ENCODE results near the gene PLCB3. TPM values are rescaled to one million over a fixed set of nuclear protein-coding genes. Genes with fewer than 3 reads are reported as not detected.

Gene PLCB3
- total RNA-seq, 1 experiment from 2014 or later = 41.2 TPM

DNA sequence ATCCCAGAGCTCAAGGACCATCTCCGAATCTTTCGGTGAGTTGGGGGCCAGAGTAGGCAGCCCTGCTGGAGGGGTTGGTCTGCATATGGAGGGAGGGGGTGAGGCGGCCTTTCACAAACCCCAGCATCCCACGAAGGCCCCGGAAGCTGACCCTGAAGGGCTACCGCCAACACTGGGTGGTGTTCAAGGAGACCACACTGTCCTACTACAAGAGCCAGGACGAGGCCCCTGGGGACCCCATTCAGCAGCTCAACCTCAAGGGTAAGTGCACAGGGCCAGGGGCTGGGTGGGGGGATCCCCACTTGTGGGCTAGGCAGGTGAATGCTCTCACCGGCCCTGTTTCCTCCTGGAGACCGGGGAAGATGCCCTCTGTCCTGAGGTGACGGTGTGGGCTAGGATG, 31.6 kb upstream of the PLCB3 start:
- in situ Hi-C loops (cut with HindIII; ENCODE audit: low pct_unique_long_range_greater_than_20kb, low sequenced_read_pairs) (no loop called here), intact Hi-C loops (cut with micrococcal nuclease; ENCODE audit: unreplicated experiment) (no loop called here)
- Histone ChIP-seq H3K4me1 (ENCODE audit: control insufficient read depth, insufficient read depth, low read length) (no peaks in the 10 kb centered on the region), H3K36me3 (ENCODE audit: control insufficient read depth, insufficient read depth, low read length) (no peaks in the 10 kb centered on the region; the same call in 1 of the 2 replicates), H3K4me3 (ENCODE audit: low read depth in 2 of 2, low read length in 2 of 2) (no peak overlapping the region), H3K27ac (ENCODE audit: low read length) (no peak overlapping the region), H3K27me3 (ENCODE audit: control insufficient read depth, insufficient read depth, low read length) (no peaks in the 10 kb centered on the region), H3K9me3 (ENCODE audit: control insufficient read depth, insufficient read depth, low read depth, low read length) (no peaks in the 10 kb centered on the region)
- BruUV-seq (replicated peaks) = no TSS peak
- ChIA-PET POLR2A (no interaction called here), CTCF (interaction anchor here (0.7 kb wide), 1 partner anchor 81 kb away, joined by 4 read pairs; no protein-coding TSS in a partner anchor)
- no peak for DNase-seq (ENCODE audit: low read depth, low spot score)
- TF ChIP-seq, protein P1, sequence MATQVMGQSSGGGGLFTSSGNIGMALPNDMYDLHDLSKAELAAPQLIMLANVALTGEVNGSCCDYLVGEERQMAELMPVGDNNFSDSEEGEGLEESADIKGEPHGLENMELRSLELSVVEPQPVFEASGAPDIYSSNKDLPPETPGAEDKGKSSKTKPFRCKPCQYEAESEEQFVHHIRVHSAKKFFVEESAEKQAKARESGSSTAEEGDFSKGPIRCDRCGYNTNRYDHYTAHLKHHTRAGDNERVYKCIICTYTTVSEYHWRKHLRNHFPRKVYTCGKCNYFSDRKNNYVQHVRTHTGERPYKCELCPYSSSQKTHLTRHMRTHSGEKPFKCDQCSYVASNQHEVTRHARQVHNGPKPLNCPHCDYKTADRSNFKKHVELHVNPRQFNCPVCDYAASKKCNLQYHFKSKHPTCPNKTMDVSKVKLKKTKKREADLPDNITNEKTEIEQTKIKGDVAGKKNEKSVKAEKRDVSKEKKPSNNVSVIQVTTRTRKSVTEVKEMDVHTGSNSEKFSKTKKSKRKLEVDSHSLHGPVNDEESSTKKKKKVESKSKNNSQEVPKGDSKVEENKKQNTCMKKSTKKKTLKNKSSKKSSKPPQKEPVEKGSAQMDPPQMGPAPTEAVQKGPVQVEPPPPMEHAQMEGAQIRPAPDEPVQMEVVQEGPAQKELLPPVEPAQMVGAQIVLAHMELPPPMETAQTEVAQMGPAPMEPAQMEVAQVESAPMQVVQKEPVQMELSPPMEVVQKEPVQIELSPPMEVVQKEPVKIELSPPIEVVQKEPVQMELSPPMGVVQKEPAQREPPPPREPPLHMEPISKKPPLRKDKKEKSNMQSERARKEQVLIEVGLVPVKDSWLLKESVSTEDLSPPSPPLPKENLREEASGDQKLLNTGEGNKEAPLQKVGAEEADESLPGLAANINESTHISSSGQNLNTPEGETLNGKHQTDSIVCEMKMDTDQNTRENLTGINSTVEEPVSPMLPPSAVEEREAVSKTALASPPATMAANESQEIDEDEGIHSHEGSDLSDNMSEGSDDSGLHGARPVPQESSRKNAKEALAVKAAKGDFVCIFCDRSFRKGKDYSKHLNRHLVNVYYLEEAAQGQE (IDR thresholded peaks at IDR 0.05; ENCODE audit: insufficient read depth in 1 of 2, low read depth in 2 of 2, low read length in 1 of 2) = no peak
- TF ChIP-seq POLR2AphosphoS5 (IDR thresholded peaks at IDR 0.05; ENCODE audit: low read depth, low read length) = no peak
- TF ChIP-seq TCF7L2 (IDR thresholded peaks at IDR 0.05; ENCODE audit: low read depth, low read length) = no peak
- ATAC-seq = no peak

DNA sequence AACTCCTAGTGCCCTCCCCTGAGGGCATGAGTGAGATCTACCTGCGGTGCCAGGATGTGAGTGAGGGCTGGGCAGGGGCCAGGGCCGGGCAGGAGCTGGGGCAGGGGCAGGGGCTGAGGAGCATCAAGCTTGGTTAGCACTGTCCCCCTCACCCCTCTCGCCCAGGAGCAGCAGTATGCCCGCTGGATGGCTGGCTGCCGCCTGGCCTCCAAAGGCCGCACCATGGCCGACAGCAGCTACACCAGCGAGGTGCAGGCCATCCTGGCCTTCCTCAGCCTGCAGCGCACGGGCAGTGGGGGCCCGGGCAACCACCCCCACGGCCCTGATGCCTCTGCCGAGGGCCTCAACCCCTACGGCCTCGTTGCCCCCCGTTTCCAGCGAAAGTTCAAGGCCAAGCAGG, 31.1 kb upstream of the PLCB3 start:
- Histone ChIP-seq H3K4me3 (ENCODE audit: low read depth in 2 of 2, low read length in 2 of 2) (no peak overlapping the region), H3K9me3 (ENCODE audit: control insufficient read depth, insufficient read depth, low read depth, low read length) (no peaks in the 10 kb centered on the region), H3K27me3 (ENCODE audit: control insufficient read depth, insufficient read depth, low read length) (no peaks in the 10 kb centered on the region), H3K4me1 (ENCODE audit: control insufficient read depth, insufficient read depth, low read length) (no peaks in the 10 kb centered on the region; the same call in none of the 2 replicates), H3K36me3 (ENCODE audit: control insufficient read depth, insufficient read depth, low read length) (no peaks in the 10 kb centered on the region; the same call in 1 of the 2 replicates), H3K27ac (ENCODE audit: low read length) (no peak overlapping the region)
- BruUV-seq (replicated peaks) = no TSS peak
- intact Hi-C loops (cut with micrococcal nuclease; ENCODE audit: unreplicated experiment) = no loop called here
- DNase-seq (ENCODE audit: low read depth, low spot score) (no peak), ATAC-seq (no peak)
- CTCF ChIA-PET = no interaction called here
- in situ Hi-C loops (cut with HindIII; ENCODE audit: low pct_unique_long_range_greater_than_20kb, low sequenced_read_pairs) = no loop called here
- TF ChIP-seq, protein P1 (IDR thresholded peaks at IDR 0.05; ENCODE audit: insufficient read depth in 1 of 2, low read depth in 2 of 2, low read length in 1 of 2) = no peak
- TF ChIP-seq TCF7L2 (IDR thresholded peaks at IDR 0.05; ENCODE audit: low read depth, low read length) (no peak), SIN3A (IDR thresholded peaks at IDR 0.05; ENCODE audit: borderline replicate concordance, insufficient read depth, low read depth, low read length) (no peak), POLR2AphosphoS5 (IDR thresholded peaks at IDR 0.05; ENCODE audit: low read depth, low read length) (no peak)
- TF ChIP-seq, protein P2, sequence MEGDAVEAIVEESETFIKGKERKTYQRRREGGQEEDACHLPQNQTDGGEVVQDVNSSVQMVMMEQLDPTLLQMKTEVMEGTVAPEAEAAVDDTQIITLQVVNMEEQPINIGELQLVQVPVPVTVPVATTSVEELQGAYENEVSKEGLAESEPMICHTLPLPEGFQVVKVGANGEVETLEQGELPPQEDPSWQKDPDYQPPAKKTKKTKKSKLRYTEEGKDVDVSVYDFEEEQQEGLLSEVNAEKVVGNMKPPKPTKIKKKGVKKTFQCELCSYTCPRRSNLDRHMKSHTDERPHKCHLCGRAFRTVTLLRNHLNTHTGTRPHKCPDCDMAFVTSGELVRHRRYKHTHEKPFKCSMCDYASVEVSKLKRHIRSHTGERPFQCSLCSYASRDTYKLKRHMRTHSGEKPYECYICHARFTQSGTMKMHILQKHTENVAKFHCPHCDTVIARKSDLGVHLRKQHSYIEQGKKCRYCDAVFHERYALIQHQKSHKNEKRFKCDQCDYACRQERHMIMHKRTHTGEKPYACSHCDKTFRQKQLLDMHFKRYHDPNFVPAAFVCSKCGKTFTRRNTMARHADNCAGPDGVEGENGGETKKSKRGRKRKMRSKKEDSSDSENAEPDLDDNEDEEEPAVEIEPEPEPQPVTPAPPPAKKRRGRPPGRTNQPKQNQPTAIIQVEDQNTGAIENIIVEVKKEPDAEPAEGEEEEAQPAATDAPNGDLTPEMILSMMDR (IDR thresholded peaks at IDR 0.05) = no peak
- POLR2A ChIA-PET = interaction anchor here (0.5 kb wide), 1 partner anchor 11 kb away, joined by 5 read pairs; no protein-coding TSS in a partner anchor

All from Panc1 (cell line).